ENCODE measurements around the gene MAN1C1.

DNA sequence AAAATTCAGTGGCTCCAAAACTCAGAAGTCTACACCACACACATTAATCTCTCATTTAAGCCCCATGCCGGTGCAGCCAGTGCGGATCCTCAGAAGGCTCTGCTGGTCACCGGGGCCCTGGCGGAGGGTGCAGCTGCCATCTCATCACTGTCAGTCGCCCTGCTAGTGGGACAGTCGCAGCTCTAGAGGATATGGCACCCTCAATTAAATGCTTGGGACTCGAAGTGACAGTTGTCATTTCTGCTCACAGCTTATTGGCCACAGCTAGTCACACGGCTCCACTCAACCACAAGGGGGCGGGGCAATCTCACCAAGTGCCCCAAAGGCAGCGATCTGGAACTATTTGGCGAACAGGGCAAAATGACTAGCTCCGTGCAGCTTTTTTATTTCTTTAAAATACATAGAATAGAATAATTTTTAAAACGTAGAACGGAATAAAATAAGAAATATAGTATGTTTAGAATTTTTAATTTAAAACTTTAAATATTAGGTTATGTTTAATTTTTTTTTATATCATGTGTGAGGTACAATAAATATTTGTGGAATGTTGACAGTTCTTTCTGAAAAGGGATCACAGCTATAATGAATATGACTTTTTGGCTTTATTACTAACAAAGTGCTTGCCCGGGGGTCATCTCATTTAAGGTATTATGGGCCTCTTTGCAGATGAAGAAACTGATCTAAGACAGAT, 8.0 kb upstream of the MAN1C1 start:
- TF ChIP-seq POLR2A (IDR thresholded peaks at IDR 0.05; ENCODE audit: low read depth, low read length), result no peak
- TF ChIP-seq POLR2AphosphoS5 (IDR thresholded peaks at IDR 0.05; ENCODE audit: low read depth, low read length), result no peak
- TF ChIP-seq TAF1 (IDR thresholded peaks at IDR 0.05; ENCODE audit: borderline replicate concordance, low read depth, low read length), result no peak

Data from GM12892 (cell line).